ENCODE results near the gene FES.
"Not testable (repeated sequence)": the region's sequence is repeated elsewhere in the genome, so short reads cannot be mapped to it uniquely, and the experiment has no call there.

The FES gene

DNA sequence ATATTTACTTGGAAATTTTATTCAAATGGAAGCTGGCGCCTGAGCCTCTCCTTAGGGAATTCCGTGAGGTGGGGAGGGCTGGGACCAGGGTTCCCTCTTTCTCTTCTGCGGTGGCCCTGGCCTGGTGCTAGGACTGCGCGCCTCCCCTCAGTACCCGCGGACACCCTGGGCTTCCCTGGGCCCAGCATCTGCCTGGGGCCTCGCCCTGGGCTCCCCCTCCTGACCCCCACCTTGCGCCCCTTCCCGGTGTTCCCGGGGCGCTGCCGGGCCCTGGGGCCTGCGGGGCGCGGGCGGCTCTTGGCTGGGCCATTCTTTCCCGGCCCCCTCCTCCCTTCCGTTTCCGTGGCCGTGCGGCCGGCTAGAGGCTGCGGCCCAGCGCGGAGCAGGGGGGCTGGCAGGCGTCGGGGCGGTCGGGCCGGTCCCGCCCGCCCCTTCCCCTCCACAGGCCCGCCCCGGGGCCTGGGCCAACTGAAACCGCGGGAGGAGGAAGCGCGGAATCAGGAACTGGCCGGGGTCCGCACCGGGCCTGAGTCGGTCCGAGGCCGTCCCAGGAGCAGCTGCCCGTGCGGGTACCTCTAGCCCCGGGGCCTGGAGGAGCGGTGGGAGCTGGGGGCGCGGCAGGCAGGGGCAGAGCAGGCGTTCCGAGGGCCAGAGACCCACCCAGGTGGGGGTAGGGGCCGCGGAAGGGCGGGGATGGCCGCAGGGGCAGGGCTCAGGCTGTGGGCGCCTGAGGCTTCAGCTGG lies at the start of gene FES:
TSS of gene FES (plus strand) at position 529 of the 743 bp plus-strand sequence. CDS start 542 bp downstream, outside the sequence.
- no peak for DNase-seq (ENCODE audit: low spot score)

DNA sequence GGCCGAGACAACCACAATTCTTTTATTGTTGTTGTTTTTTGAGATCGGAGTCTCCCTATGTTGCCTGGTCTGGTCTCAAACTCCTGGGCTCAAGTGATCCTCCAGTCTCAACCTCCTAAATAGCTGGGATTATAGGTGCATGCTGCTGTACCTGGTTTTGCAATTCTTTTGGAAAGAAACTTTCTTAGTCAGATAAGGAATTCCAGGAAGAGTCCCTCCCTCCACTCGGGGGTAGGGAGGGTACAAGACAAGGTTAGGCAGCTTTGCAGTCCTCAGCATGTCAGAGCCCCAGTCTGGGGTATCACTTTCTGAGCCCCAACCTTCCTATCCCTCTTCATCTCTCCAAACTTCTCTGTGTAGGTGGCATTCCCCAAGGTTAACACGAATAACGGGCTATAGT lies 49.7 kb upstream of the FES start:
- DNase-seq (ENCODE audit: low spot score) = no peak

DNA sequence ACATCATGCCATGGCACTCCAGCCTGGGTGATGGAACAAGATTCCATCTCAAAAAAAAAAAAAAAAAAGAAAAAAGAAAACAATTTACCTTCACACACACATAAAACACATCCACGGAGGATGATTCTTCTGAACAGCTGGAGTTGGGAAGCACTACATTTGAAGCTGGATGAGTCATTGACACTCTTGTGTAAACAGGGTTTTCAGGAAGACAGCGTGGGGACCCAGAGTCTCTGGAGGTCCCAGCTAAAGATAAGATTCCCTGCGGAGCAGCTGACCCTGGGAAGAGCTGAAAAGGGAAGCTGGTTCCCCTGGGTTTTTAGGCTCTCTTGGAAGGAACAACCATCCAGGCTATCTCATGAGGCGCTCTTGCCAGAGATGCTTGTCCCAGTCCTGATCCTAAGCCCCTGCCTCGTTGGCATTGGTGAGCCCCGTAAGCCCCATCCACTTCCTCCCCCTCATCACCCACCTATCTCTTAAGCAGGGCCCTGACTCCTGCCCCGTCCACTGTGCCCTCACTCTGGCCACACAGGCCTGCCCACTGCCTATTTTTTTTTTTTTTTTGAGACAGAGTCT lies 47.9 kb upstream of the FES start:
- no peak for DNase-seq (ENCODE audit: low spot score)

DNA sequence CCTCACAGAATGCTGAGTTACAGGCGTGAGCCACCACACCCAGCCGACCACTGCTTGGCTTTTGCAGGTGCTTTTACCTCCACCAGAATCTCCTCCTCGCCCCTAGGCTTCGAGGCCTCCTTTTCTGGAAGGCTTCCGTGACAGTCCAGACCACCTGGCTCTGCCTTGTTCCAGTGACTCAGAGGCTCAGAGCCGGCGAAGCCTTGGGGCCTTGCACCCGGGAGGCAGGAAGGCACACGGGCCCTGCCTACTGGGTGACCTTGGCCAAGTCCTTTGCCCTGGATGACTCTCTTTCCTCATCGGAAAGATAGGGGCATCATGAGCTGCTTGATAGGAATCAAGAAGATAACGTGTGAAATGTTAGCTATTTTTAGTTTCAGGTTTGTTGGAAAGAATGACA lies 47.2 kb upstream of the FES start:
- DNase-seq (ENCODE audit: low spot score) = no peak

DNA sequence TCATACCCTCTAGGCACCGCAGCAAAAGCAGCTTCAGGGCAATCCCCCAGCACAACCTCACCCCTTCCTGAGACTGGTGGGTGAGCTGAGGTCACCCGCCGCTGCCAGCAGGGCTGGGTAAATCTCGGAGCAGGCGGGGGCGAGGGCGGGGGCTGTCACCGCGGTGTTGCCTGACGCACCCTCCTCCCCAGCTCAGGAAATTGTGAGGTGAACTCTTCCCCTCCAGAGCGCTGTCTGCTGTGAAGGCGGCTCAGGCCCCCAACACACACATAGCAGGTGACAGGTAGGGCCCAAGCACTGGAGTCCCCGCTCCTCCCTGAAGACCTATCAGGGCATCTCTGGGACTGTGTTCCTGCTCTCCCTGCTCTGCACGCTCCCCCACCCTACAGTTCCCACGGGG lies 46.2 kb upstream of the FES start:
- no peak for DNase-seq (ENCODE audit: low spot score)

DNA sequence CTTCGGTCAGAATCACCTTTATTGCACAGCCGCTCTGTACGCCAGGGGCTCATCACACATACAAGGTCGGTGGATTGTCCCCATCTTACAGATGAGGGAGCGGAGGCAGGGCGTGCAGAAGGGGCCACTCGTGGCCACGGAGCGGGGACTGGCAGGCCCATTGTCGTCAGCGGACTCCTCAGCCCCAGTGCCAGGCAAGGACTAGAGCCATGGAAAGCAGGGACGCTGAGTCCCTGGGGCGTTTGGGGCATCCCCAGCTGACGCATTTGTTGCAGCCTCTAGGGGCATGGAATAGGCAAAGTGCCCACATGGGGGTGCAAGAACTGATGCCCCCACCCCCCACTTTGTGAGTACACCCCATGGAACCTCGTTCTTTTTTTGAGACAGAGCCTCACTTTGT lies 45.8 kb upstream of the FES start:
- no peak for DNase-seq (ENCODE audit: low spot score)

DNA sequence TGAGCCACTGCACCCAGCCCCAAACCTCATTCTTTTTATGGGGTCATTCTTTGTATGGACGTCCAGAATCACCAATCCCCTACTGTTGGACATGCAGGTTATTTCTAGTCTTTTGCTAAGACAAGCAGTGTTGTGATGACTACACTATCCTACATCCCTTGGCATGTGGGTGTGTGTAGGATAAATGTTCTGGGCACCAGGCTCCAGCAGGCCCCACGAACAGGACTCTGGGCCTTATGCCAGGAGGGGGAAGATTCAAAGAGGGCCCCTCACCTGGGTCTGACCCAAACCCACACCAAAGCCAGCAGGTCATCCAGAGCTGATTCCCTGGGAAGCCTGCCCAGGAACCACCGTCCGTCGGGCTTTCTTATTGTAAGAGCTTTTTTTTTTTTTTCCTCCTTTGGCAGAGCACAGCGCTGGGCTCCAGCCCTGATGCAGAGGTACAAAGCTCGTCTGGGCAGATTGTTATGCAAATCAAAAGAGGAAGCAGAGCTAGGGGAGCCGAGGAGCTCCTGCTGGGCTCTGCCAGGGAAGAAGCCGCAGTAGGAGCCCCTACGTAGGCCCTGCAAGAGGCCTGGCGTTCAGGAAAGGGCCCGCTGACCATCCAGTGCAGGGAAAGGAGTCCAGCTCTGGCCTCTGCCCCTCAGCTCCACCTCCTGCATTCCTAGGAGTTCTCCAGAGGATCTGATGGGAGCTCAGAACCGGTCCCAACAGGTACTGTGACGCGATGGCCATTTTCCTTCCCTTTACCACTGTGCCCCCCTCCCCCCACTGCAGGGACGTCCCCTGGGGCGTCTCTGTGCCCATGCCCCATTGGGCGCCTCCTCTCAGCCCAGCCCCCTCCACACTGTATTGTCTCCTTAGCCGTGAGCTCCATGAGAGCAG lies 44.9 kb upstream of the FES start:
- peak; percentile 39 for DNase-seq (ENCODE audit: low spot score)

DNA sequence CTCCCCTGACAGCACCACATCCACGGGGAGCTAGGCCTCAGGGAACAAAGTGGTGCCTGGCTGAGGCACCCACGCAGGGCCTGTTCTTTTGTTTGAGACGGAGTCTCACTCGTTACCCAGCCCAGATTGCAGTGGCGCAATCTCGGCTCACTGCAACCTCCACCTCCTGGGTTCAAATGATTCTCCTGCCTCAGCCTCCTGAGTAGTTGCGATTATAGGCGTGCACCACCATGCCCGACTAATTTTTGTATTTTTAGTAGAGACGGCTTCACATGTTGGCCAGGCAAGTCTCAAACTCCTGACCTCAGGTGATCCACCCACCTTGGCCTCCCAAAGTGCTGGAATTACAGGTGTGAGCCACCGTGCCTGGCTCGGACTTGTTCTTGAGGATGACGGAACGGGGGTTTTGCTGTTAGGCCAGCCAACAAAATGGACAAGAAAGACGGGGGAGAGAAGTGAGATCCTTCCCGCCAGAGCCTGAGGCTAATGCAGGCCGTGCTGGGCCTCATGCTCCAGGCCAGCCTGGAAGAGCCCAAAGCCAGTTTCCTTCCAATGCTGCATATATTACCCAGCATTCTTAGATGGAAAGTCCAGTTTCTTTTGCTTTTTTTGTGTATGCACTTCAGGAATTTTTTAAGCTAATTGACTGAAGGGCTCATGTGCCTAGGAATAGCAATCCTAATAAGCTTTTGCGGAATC lies 44.0 kb upstream of the FES start:
- DNase-seq (ENCODE audit: low spot score) = no peak

DNA sequence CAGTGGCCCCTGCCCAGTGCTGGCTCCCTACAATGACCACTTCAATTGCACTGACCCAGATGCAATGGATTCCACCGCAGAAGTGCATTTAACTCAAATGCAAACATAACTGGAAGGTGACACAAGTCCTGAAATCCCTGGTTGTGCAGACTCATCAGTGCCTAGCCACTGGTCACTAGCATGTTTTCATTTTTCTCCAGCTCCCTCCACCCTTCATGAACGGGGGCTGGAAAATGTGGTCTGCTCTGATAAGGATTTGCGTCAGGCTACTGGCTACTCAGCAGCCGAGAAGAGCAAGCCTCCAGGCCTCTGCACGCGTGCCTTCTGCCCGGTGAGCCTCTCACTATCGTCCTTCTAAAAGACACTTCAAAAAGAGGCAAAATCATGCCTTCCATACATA lies 43.4 kb upstream of the FES start:
- peak; percentile 95 for DNase-seq (ENCODE audit: low spot score)

DNA sequence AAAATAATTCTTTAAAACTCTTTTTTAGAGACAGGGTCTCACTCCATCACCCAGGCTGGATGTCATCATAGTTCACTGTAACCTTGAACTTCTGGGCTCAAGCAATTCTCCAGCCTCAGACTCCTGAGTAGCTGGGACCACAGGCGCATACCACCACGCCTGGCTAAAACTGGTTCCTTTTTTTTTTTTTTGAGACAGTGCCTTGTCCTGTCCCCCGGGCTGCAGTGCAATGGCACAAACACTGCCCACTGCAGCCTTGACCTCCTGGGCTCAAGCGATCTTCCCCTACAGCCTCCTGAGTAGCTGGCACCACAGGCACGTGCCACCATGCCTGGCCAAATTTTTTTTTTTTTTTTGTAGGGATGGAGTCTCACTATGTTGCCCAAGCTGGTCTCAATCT lies 39.6 kb upstream of the FES start:
- DNase-seq (ENCODE audit: low spot score) = no peak

DNA sequence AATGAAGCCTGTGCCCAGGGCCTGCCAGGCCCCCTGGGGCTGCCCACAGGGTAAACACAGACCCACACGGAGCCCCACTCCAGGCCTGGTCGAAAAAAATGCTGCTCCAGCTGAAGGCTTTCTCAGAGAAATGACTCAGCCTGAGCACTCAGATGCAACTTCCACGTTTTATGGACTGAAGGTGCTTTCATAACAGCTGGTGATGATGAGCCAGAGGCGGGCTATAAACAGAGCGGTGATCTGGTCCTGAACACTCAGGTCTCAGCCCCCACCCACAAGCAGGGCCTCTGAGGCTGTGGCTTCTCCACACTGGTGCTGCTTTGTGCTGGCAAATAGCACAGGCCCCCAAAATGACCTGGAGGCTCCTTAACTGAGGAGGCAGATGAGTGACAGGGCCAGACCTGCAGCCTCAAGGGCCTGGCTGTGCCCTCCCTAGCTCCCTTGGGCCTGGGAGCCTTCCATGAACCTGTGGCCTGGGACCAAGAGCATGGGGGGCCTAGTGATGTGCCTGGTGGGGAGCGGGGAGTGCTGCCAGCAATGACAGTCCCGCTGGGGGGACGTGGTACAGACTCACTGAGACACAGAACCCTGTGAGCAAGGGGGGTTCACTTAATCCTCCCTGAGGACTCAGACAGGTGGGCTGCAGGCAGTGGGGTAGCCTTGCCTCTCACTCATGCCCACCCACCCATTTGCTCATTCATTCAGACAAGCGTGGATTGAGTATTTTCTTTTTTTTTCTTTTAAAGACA lies 38.9 kb upstream of the FES start:
- peak; percentile 49 for DNase-seq (ENCODE audit: low spot score)

DNA sequence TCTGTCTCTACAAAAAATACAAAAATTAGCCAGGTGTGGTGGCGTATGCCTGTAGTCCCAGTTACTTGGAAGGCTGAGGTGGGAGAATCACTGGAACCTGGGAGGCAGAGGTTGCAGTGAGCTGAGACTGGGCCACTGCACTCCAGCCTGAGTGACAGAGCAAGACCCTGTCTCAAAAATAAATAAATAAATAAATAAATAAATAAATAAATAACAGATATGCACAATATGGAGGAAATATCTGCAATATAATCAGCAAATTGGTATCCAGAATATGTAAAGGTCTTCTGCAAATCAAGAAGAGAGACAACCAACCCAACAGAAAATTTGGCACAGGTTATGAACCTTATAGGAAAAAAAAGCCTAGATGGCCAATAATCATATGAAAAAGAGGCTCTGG lies 34.9 kb upstream of the FES start:
- not testable (repeated sequence) for DNase-seq (ENCODE audit: low spot score)

DNA sequence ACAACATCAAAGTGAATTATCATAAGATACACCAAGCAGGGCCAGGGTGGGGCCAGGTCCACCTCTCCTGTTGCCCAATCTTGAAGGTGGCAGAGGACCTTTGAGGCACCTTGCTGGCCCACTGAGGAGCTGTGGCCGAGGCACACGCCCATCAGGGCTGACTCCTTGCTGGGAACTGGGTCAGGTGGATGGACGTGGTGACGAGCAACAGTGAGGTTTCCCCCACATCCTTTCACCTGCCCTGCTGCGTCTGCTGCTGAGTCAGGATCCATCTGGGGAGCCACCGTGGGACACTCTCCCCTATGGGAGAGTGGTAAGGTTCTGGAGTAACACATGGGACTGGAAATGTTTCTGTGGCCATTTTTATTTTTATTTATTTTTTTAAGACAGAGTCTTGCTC lies 33.2 kb upstream of the FES start:
- DNase-seq (ENCODE audit: low spot score) = no peak

DNA sequence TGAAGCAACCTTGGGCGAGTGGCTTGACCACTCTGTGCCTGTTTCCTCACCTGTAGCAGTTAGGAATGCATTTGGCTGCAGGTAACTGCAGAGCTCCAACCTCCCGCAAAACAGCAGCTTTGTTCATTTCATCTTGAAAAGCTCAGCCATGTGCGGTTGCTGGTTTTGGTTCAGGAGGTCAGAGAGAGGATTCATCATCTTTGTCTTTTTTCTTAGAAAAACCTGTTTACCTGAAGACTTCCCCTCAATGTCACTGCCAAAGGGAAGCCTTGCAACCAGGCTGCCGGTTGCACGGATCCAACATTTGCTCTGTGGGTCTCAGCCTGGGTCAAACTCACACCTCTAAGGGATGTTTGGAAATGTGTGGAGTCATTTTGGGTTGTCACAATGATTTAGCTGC lies 32.4 kb upstream of the FES start:
- no peak for DNase-seq (ENCODE audit: low spot score)

DNA sequence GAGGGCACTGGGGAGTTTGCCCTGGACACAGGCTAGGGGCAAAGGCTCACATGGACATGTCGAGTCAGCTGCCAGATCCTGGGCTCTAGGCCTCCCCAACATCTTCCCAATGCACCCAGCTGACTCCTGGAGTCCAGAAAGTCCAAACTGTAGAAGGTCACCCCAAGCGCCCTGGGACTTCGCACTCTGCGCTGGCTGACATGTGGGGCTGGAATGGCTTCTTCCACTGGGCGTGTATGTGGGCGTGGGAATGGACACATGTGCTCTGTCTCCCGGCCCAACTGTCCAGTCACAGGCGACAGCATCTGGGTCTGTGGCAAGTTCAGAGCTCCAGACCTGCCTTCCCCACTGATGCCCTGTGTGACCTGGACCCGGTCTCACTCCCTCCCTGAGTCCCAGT lies 29.2 kb upstream of the FES start:
- DNase-seq (ENCODE audit: low spot score) = no peak

DNA sequence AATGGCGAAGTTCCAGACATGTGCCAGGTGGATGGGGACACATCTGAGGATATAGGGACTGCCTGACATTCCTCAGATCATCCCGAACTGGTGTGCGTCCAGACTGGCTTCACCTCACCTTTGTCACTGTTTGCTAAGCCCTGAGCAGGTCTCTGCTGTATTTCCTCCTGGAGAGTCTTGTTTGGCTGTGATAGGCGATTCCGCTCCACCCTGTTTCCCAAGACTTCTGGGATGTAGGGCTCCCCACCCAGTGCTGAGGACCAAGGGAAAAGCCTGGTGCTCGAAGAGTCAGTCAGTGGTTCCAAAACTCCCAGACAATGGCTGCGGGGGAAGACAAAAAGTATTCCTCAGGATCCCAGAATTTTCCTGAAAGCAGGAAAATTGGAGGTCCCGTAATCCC lies 27.0 kb upstream of the FES start:
- no peak for DNase-seq (ENCODE audit: low spot score)

DNA sequence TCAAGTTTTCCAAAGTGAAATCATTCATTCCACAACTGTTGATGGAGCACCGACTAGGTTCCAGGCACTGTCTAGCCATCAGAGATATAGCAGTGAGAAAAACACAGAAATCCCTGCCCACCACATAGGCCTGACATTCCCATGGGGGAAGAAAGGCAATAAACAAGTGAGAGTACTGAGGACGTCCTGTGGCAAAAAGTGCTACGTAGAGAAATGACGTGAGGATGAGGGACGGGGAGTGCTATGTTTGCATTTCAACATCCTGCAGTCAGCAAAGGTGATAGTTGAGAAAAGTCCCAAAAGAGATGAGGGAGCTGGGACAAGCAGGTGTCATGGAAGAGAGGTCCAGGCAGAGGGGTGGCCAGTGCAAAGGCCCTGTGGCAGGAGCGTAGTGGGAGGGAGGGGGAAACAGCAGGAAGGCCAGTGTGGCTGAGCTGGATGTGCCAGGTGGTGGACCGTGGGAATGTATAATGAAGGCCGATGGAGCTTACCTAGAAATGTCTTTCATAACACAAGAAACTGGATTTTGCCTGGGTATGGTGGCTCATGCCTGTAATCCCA lies 26.3 kb upstream of the FES start:
- no peak for DNase-seq (ENCODE audit: low spot score)

DNA sequence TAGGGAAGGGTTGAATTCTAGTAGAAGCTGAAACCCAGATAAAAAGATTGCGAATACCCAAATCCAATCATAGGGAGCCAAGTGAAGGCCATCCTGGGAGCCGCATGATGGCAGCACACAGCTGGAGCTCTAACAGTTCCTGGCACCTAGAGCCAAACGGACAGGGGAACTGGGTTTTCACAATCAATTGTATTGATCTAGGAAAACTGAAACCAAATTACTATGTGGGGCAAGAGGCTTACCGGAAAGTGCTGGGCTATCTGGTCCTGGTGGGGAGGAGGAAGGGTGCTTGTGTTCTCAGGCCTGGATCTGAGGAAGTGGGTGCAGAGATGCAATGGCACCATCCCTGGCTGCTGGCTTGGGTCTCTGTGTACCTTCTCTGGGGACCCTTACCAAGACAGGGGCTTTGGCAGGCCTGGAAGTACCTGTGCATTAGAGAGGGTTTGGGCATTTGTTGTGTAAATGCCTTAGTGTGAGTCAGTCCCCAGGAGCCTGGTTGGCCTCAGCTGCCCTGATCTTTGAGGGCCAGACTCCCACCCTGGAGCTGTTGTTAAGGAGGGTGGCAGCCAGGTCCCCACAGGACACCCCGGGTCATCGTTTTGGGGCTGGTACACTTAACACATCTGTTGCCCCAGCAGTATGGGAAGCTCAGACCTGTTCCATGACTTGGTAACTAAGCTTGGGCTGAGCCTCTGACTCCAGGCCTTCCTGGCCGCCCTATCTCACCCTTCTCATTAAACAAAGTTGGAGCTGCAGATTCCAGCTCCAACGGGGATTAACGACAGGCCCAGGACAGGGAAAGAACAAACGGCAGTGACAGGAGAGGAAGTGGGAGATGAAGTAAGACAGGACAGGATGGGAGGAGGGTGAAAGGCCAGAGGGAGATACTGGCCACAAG lies 24.8 kb upstream of the FES start:
- DNase-seq (ENCODE audit: low spot score) = no peak

DNA sequence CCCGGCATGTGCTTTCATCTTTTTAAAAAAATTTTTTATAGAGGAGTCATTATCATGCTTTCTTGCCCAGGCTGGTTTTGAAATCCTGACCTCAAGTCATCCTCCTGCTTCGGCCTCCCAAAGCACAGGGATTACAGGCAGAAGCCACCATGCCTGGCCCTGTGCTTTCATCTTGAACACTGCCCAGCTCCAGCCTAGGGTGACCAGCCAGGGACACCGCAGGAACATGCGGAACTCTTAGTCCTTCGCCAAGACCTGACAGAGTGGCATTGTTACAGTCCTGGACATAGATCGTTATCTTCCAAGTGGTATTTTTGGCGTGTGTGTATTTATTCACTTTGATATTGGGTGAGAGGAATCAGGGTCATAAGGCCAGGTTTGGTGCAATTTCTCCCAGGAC lies 23.9 kb upstream of the FES start:
- no peak for DNase-seq (ENCODE audit: low spot score)

DNA sequence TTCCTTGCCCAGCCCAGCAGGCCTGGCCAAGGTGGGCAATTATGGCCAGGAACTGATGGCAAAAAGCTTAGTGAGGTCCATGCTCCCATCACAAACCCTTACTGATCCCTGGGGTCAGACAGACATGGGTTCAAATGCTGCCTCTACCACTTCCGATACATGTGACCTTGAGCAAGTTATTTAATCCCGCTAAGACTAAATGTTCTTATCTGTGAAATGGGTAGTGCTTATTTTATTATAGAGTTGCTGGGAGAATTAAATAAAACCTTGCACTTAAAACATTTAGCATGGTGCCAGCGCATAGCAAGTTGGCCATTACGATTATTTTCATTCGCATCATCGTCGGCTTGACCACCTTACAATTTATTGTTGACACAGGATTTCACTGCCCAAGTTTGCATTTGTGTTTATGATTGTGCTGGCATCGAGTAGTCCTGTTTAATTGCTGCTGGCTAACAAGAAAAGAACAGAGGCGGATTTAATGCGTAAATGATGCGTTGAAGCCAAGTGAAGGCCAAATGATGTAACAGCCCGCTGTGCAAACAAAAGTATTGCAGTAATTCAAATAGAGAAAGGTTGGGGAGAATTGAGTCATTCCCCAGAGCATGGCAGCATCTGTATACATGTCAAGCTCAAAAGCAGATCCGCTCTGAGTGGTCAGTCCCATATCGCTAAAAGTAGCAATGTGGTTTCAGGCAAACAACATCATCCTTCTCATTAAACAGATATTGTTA lies 23.2 kb upstream of the FES start:
- DNase-seq (ENCODE audit: low spot score) = no peak

Measured in hematopoietic multipotent progenitor cell treated with erythropoietin and hydrocortisone succinate and interleukin-3 and kit ligand, for 17 days (in vitro differentiated cells).